ENCODE measurements around the gene EVC2.

The EVC2 gene

DNA sequence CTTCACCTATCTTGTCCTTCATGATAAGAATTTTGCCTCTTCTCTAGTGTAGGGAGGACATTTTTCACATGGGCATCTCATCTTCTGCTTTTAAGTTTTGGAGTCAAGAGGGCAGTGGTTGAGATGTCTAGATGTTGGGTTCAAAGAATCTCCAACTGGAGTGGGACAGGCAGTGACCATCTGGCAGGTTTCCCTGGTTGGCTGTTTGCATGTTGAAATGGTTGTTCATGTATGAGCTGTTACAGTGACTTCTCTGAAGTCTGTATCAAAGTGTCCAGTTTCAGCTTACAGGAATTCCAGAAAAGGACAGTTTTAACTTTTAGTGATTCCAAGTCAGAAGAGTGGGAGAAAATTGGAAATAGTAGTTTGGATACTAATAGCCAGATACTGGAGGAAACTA lies 192.7 kb downstream of the EVC2 start:
- Histone ChIP-seq H3K4me1 (ENCODE audit: control insufficient read depth, insufficient read depth, low read length, poor library complexity, severe bottlenecking) (peaks cover 4% of the 10 kb centered on the region), H3K27ac (ENCODE audit: low read depth, low read length, severe bottlenecking) (no peak overlapping the region), H3K9me3 (ENCODE audit: control insufficient read depth, low read length) (no peaks in the 10 kb centered on the region), H3K4me3 (ENCODE audit: extremely low read depth, insufficient read depth, low read length, poor library complexity, severe bottlenecking) (no peak overlapping the region), H3K36me3 (ENCODE audit: control insufficient read depth, insufficient read depth, low read length) (no peaks in the 10 kb centered on the region)

All from mesodermal cell (in vitro differentiated cells).